SK-MEL-5 (cell line): ENCODE results near the gene TBCE. TPM values are rescaled to one million over a fixed set of nuclear protein-coding genes. Genes with fewer than 3 reads are reported as not detected.
"Not testable (repeated sequence)": the region's sequence is repeated elsewhere in the genome, so short reads cannot be mapped to it uniquely, and the experiment has no call there.

Source experiments
- DNase-seq: peaks from one replicate; pipeline ENCODE4 v3.0.0-alpha.2; 2016; ENCODE audit warnings: low read depth, low spot score
- in situ Hi-C: cut with HindIII; loops from 2 replicates; pipeline ENCODE4 v1.10.0; 2016; ENCODE audit warnings: low sequenced_read_pairs, high pct_unique_total_duplicates, low pct_unique_long_range_greater_than_20kb
- total RNA-seq: library from RNA; depleted of rRNA; stranded (reverse); fragments of >200 nt; shearing (Covaris generic); gene quantifications from 2 replicates; pipeline ENCODE4 v1.2.3, GENCODE V29; 2014

TBCE gene
- total RNA-seq, 1 experiment from 2014 or later: 29.4 TPM

DNA sequence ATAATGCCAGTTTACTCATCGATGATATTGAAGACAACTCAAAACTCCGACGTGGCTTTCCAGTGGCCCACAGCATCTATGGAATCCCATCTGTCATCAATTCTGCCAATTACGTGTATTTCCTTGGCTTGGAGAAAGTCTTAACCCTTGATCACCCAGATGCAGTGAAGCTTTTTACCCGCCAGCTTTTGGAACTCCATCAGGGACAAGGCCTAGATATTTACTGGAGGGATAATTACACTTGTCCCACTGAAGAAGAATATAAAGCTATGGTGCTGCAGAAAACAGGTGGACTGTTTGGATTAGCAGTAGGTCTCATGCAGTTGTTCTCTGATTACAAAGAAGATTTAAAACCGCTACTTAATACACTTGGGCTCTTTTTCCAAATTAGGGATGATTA, 25.2 kb upstream of the TBCE start:
- DNase-seq: no peak
- in situ Hi-C loops: no loop called here

- in situ Hi-C loops: no loop called here
- no peak for DNase-seq
Observed at GRCh38 chr1:235342471-235342870, 24.8 kb upstream of the TBCE start.

DNA sequence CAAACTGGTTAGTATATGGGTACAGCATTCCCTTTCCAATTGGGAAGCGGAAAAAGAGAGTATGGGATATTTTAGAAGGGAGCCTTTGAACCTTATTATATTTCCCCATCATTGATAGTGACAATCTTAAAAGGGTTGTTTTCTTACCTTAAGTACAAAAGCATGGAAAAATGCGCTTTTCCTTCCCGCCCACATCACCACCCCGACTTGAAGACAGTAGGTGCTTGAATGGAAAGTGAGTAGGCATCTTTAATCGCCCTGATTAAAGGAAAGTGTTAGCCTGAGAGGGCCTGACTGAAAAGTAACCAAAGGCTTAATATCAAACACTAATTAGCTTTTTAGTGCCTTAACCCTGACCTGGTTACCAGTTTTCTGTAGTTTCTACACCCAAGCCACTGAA, 23.5 kb upstream of the TBCE start:
- no peak for DNase-seq
- in situ Hi-C loops: no loop called here

- DNase-seq: peak; percentile 74
- in situ Hi-C loops: no loop called here
Observed at GRCh38 chr1:235351441-235351840, 15.8 kb upstream of the TBCE start.

GRCh38 chr1:235351898-235352297, 15.3 kb upstream of the TBCE start:
- DNase-seq: no peak
- in situ Hi-C loops: no loop called here

GRCh38 chr1:235357485-235358373, 9.5 kb upstream of the TBCE start:
- no peak for DNase-seq
- in situ Hi-C loops: no loop called here

- DNase-seq: no peak
- in situ Hi-C loops: no loop called here
Observed at GRCh38 chr1:235358899-235359298, 8.3 kb upstream of the TBCE start.

DNA sequence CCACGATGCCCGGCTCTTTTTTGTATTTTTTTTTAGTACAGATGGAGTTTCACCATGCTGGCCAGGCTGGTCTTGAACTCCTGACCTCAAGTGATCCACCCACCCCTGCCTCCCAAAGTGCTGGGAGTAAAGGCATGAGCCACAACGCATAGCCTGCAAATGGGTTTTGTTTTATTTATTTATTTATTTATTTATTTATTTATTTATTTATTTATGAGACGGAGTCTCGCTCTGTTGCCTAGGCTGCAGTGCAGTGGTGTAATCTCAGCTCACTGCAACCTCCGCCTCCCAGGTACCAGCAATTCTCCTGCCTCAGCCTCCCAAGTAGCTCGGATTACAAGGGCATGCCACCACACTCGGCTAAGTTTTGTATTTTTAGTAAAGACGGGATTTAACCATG, 3.0 kb upstream of the TBCE start:
- DNase-seq, in situ Hi-C loops: not testable (repeated sequence)

GRCh38 chr1:235366286-235366685, 941 bp upstream of the TBCE start:
- DNase-seq: no peak
- in situ Hi-C loops: no loop called here

DNA sequence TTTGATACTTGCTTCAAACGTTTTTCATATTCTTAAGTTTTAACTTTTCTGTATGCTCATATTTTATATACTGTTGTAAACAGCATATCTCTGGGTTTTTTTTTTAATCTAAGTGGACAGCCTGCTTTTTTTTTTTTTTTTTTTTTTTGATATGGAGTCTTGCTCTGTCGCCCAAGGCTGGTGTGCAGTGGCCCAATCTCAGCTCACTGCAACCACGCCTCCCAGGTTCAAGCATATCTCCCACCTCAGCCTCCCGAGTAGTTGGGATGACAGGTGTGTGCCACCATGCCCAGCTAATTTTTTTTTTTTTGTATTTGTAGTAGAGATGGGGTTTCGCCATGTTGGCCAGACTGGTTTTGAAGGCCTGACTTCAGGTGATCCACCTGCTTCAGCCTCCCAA, 1.2 kb downstream of the TBCE start:
- in situ Hi-C loops: no loop called here
- DNase-seq: no peak

- no peak for DNase-seq
- in situ Hi-C loops: no loop called here
Observed at GRCh38 chr1:235369802-235370201, 2.6 kb downstream of the TBCE start.

- in situ Hi-C loops: no loop called here
- DNase-seq: no peak
Observed at GRCh38 chr1:235375919-235376605, 8.8 kb downstream of the TBCE start.

DNA sequence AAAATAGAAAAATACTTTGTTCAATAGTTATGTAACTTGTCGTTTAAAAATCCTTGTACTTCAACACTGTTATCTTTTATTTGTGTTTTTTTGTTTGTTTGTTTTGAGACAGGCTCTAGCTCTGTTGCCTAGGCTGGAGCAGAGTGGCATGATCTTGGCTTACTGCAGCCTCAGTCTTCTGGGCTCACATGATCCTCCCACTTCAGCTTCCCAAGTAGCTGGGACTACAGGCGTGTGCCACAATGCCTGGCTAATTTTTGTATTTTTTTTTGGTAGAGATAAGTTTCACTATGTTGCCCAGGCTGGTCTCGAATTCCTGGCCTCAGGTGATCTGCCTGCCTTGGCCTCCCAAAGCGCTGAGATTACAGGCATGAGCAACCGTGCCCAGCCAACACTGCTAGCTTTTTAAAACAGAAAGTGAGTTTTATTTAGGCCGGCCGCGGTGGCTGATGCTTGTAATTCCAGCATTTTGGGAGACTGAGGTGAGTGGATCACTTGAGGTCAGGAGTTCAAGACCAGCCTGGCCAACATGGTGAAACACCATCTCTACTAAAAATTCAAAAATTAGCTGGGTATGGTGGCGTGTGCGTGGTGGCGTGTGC, 11.0 kb downstream of the TBCE start:
- peak; percentile 17 for DNase-seq
- in situ Hi-C loops: not testable (repeated sequence)

DNA sequence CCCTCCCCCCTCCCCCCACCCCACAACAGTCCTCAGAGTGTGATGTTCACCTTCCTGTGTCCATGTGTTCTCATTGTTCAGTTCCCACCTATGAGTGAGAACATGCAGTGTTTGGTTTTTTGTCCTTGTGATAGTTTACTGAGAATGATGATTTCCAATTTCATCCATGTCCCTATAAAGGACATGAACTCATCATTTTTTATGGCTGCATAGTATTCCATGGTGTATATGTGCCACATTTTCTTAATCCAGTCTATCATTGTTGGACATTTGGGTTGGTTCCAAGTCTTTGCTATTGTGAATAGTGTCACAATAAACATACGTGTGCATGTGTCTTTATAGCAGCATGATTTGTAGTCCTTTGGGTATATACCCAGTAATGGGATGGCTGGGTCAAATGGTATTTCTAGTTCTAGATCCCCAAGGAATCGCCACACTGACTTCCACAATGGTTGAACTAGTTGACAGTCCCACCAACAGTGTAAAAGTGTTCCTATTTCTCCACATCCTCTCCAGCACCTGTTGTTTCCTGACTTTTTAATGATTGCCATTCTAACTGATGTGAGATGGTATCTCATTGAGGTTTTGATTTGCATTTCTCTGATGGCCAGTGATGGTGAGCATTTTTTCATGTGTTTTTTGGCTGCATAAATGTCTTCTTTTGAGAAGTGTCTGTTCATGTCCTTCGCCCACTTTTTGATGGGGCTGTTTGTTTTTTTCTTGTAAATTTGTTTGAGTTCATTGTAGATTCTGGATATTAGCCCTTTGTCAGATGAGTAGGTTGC, 14.9 kb downstream of the TBCE start:
- in situ Hi-C loops, DNase-seq: not testable (repeated sequence)

- in situ Hi-C loops, DNase-seq: not testable (repeated sequence)
Observed at GRCh38 chr1:235385633-235386032, 18.4 kb downstream of the TBCE start.

DNA sequence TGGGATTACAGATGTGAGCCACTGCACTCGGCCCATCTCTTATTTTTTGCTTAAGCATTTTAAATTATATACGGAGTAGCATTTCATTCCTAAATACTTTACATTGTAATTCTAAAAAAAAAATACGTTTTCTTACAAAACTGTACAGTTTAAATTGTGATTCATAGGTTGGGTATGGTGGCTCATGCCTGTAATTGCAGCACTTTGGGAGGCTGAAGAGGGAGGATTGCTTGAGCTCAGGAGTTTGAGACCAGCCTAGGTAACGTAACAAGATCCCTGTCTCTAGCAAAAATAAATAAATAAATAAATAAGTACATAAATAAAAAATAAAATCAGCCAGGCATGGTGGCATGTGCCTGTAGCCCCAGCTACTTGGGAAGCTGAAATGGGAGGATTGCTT, 24.6 kb downstream of the TBCE start:
- in situ Hi-C loops: no loop called here
- DNase-seq: no peak

DNA sequence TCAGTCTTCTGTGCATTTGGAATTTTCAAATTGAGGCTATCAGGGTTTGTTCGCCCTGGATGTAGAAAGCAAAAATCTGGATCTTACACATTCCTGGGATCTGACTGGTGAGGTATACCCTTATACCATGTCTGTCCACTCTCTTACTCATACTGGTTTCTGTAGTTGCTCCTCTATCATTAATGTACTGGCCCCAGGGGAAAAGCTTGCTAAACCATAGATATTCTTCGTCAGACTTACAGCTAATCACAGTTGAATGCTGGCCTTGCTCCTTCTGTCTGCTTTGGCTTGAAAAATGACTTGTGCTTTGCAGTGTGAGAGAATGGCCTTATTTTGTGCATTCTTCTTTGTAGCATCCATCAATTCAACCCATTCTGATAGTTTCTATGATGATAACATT, 30.5 kb downstream of the TBCE start:
- in situ Hi-C loops: no loop called here
- DNase-seq: no peak

DNA sequence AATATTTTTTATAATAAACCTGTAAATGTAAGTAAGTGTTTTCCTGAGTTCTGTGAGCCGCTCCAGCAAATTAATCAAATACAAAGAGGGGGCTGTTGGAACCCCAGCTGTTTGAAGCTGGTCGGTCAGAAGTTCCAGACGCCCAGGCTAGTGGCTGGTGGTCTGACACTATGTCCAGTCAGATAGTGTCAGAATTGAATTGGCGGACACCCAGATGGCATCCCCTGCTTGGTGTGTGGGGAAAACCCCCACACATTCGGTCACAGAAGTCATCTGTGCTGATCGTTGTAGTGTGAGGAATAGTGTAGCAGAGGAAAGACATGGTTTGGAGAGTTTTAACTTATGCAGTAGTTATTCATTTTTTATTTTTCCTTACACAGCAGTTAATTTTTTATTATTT, 32.4 kb downstream of the TBCE start:
- no peak for DNase-seq
- in situ Hi-C loops: no loop called here
